Lower lobe of right lung (tissue), 2 donors: ENCODE data around the gene RPS6KA2. TPM values are rescaled to one million over a fixed set of nuclear protein-coding genes. Genes with fewer than 3 reads are reported as not detected.

Source experiments
- ATAC-seq, 2 donors: fragments of 200-7000 bp; cut with Tn5 transposase; one replicate each; pipeline ENCODE4 v1.9.1; 2020 to 2022; ENCODE audit warnings: mild to moderate bottlenecking in 2 of 2, moderate library complexity in 2 of 2
- DNase-seq: peaks from one replicate; pipeline ENCODE4 v3.0.0-alpha.2; 2020
- H3K27ac ChIP-seq: fragments of 200-600 bp; one replicate; pipeline ENCODE4 v1.8.0; 2022
- H3K27me3 ChIP-seq: fragments of 200-600 bp; one replicate; pipeline ENCODE4 v1.8.0; 2022; ENCODE audit warnings: low read depth
- H3K36me3 ChIP-seq: fragments of 200-600 bp; one replicate; pipeline ENCODE4 v1.8.0; 2022; ENCODE audit warnings: mild to moderate bottlenecking
- H3K4me1 ChIP-seq: fragments of 200-600 bp; one replicate; pipeline ENCODE4 v1.8.0; 2022
- H3K4me3 ChIP-seq: fragments of 200-600 bp; one replicate; pipeline ENCODE4 v1.8.0; 2022; ENCODE audit warnings: mild to moderate bottlenecking
- H3K9me3 ChIP-seq: fragments of 200-600 bp; one replicate; pipeline ENCODE4 v1.8.0; 2022
- CTCF ChIP-seq: fragments of 200-600 bp; IDR thresholded peaks from one replicate; pipeline ENCODE4 v1.8.0; 2022; ENCODE audit warnings: antibody characterized with exemption, mild to moderate bottlenecking
- intact Hi-C: fragments of 100-400 bp; cut with DNase I; formaldehyde crosslinking; loops from one replicate; pipeline ENCODE4 v1.11.0; 2022
- total RNA-seq: library from RNA; stranded (reverse); fragmentation: NEBNext Ultra II Directional; extraction: Animal tissue kit (Norgen Biotek cat#: 25700); gene quantifications from one replicate; pipeline ENCODE4 v1.2.1, GENCODE V29; 2021
- donor health status: DM: no; HTN: yes; CAD: no; lungs with severe emphysema.

RPS6KA2 gene
- total RNA-seq, 1 donor from 2014 or later, result 102 TPM

DNA sequence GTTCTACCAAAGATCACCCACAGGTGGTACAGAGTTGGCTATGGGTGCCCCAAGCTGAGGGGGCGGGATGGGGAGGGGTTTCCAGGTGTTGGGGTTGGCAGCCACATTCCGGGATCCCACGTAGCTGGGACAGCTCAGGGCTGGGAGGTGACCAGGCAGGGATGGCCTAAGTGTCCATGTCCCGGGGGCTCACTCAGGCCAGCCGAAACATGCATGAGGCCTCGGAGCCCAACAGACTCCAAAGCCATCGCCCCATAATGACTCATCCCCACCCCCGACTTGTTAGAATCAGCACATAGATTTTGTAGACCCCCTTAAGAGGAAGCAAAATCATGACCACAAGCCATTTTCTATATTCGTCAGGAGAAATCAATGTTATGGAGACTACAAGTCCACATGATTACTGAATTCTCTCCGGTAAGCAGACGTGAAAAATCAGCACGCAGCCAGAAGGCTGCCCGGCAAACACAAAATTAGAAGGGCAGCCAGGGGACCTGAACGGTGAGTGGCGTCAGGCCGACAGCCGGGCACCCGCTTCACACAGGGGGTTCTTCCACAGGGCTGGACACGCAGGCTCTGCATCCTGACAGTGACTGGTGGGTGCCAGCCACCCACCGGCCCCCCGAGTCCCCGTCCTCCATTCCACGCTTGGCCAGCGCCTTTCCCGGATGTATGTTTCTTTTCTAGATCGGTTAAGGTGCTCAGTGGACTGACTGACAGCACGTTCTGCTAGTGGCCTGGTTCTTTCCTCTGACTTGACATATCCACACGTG, 121.7 kb downstream of the RPS6KA2 start:
- Histone ChIP-seq H3K27ac (no peak overlapping the region), H3K27me3 (no peaks in the 10 kb centered on the region)
- no peak for DNase-seq

DNA sequence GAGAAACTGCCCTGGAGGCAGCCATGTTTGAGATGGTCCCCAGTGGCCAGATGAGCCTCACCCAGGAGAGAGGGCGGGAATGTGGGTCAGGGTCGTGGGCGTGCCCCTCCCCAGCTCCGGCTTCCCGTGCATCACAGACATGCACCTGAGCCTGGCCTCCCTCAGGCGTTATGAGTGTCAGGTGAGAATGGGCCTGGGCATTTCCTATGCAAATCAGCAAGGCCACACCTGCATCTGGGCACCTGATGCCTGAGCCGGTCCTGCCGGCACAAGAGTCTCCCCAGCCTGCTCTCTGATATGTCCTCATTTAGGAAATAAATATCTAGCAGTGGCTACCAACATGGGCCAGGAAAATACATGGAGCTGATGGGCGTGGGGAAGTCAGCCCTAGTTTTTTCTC, 123.0 kb downstream of the RPS6KA2 start:
- TF ChIP-seq CTCF, result no peak
- ATAC-seq, result no peak

More for the DNA sequence above, 121.7 kb downstream of the RPS6KA2 start:
- Histone ChIP-seq H3K4me1 (no peaks in the 10 kb centered on the region), H3K9me3 (no peaks in the 10 kb centered on the region), H3K36me3 (peaks cover 91% of the 10 kb centered on the region), H3K4me3 (no peak overlapping the region)
- intact Hi-C loops, result no loop called here
- no peak for ATAC-seq
- no peak for TF ChIP-seq CTCF

DNA sequence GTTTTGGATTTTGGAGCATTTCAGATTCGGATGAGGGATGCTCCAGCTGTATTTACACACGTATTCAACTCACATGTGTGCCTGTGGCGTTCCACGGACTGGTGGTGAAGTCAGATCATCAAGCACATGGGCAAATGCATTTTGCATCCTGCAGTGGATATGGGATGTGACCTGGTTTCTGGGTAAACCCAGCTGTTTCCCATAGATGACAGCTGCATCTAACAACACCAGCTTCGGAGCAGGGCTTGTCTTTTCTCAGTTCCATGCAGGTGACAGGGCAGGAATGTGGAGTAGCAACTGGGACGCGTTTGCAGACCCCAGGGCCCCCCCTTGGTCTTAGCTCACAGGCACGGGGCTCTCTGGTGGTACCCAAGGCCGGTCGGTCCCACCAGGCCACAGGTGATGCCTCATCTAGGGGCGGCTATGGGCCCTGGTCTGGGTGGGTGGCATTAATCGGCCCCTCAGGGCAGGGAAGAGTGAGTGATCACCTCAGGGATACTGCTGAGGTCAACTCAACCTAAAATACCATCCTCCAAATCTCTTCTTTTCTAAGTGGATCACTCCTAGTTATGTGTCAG, 123.8 kb downstream of the RPS6KA2 start:
- intact Hi-C loops, result no loop called here
- H3K27ac ChIP-seq, result no peak overlapping the region
- peaks cover 92% of the 10 kb centered on the region for H3K36me3 ChIP-seq
- H3K27me3 ChIP-seq, result no peaks in the 10 kb centered on the region
- ATAC-seq (no peak), DNase-seq (no peak)
- no peaks in the 10 kb centered on the region for H3K9me3 ChIP-seq
- H3K4me3 ChIP-seq, result no peak overlapping the region
- no peaks in the 10 kb centered on the region for H3K4me1 ChIP-seq
- TF ChIP-seq CTCF, result no peak

More for the DNA sequence above, 123.0 kb downstream of the RPS6KA2 start:
- no peaks in the 10 kb centered on the region for H3K27me3 ChIP-seq
- no peak overlapping the region for H3K27ac ChIP-seq
- H3K4me3 ChIP-seq, result no peak overlapping the region
- intact Hi-C loops, result no loop called here
- no peaks in the 10 kb centered on the region for H3K4me1 ChIP-seq
- peaks cover 92% of the 10 kb centered on the region for H3K36me3 ChIP-seq
- DNase-seq, result no peak
- H3K9me3 ChIP-seq, result no peaks in the 10 kb centered on the region

GRCh38 chr6:166502453-166502852, 124.6 kb downstream of the RPS6KA2 start:
- Histone ChIP-seq H3K27me3 (no peaks in the 10 kb centered on the region), H3K27ac (no peak overlapping the region), H3K4me3 (no peak overlapping the region), H3K9me3 (no peaks in the 10 kb centered on the region), H3K4me1 (no peaks in the 10 kb centered on the region), H3K36me3 (peaks cover 96% of the 10 kb centered on the region)
- DNase-seq, result no peak
- ATAC-seq, result no peak
- no peak for TF ChIP-seq CTCF
- intact Hi-C loops, result no loop called here

- DNase-seq (no peak), ATAC-seq (no peak)
- Histone ChIP-seq H3K4me3 (no peak overlapping the region), H3K36me3 (peaks cover 97% of the 10 kb centered on the region), H3K27ac (no peak overlapping the region), H3K4me1 (no peaks in the 10 kb centered on the region), H3K27me3 (no peaks in the 10 kb centered on the region), H3K9me3 (no peaks in the 10 kb centered on the region)
- intact Hi-C loops, result no loop called here
- no peak for TF ChIP-seq CTCF
These were observed 125.8 kb downstream of the RPS6KA2 start for GRCh38 chr6:166501246-166501645.
